Naive B cell (primary cell): Measurements from ENCODE around the gene ADGRV1. TPM values are rescaled to one million over a fixed set of nuclear protein-coding genes. Genes with fewer than 3 reads are reported as not detected.
A peak's percentile ranks its signal among the peaks of the same experiment; 100 is the strongest.

Experiments
- ATAC-seq, 2 donors: fragments of 150-1000 bp; cut with Tn5 transposase; 2 replicates each; pipeline ENCODE4 v1.10.0; 2021; ENCODE audit warnings: low read depth in 2 of 2, mild to moderate bottlenecking in 2 of 2, moderate library complexity in 2 of 2
- DNase-seq: peaks from one replicate; pipeline ENCODE4 v3.0.0; 2022
- H3K27ac Mint-ChIP-seq, 6 donors: one replicate each; pipeline ENCODE4 v1.8.0; 2020 to 2022; ENCODE audit warnings: mild to moderate bottlenecking in 6 of 6, mixed read lengths in 6 of 6, moderate library complexity in 5 of 6, inconsistent platforms in 2 of 6
- H3K27me3 Mint-ChIP-seq, 3 donors: one replicate each; pipeline ENCODE4 v1.8.0; 2021 to 2022; ENCODE audit warnings: mixed read lengths in 3 of 3, mild to moderate bottlenecking in 1 of 3
- H3K36me3 Mint-ChIP-seq, 2 donors: one replicate each; pipeline ENCODE4 v1.8.0; 2020 to 2022; ENCODE audit warnings: mixed read lengths in 2 of 2, inconsistent platforms in 1 of 2, mild to moderate bottlenecking in 1 of 2
- H3K4me1 Mint-ChIP-seq, 3 donors: one replicate each; pipeline ENCODE4 v1.8.0; 2020 to 2022; ENCODE audit warnings: mixed read lengths in 3 of 3, inconsistent platforms in 1 of 3, mild to moderate bottlenecking in 1 of 3, moderate library complexity in 1 of 3
- H3K4me3 Mint-ChIP-seq, 8 donors: one replicate each; pipeline ENCODE4 v1.8.0; 2020 to 2022; ENCODE audit warnings: mild to moderate bottlenecking in 8 of 8, mixed read lengths in 8 of 8, moderate library complexity in 8 of 8, inconsistent platforms in 2 of 8
- H3K9me3 Mint-ChIP-seq, 7 donors: one replicate each; pipeline ENCODE4 v1.8.0; 2020 to 2022; ENCODE audit warnings: mixed read lengths in 7 of 7, mild to moderate bottlenecking in 5 of 7, inconsistent platforms in 2 of 7, moderate library complexity in 1 of 7
- polyA plus RNA-seq, 6 donors: library from polyadenylated mRNA; unstranded; fragments of 300-500 nt; fragmentation: Illumina TruSeq; gene quantifications; one replicate each; pipeline ENCODE4 v1.2.3, GENCODE V29; 2021; ENCODE audit warnings: low read depth in 6 of 6

ADGRV1 gene
- polyA plus RNA-seq, 6 donors from 2014 or later = 0.62 TPM; not detected in 5

GRCh38 chr5:91146230-91146629 is 587.6 kb downstream of the ADGRV1 start:
- DNase-seq (no peak), ATAC-seq (no peak)
- H3K9me3 Mint-ChIP-seq = peaks cover 0 to 12% (median 4%) of the 10 kb centered on the region in 7 donors
- H3K27me3 Mint-ChIP-seq = peaks cover 6 to 11% (median 8%) of the 10 kb centered on the region in 3 donors
- H3K4me1 Mint-ChIP-seq = no peaks in the 10 kb centered on the region
- H3K27ac Mint-ChIP-seq = no peak overlapping the region
- H3K36me3 Mint-ChIP-seq = peaks cover 0 to 8% of the 10 kb centered on the region in 2 donors
- H3K4me3 Mint-ChIP-seq = no peak overlapping the region

GRCh38 chr5:91146905-91147600 is 588.5 kb downstream of the ADGRV1 start:
- peaks cover 0 to 8% of the 10 kb centered on the region in 2 donors for H3K36me3 Mint-ChIP-seq
- H3K4me3 Mint-ChIP-seq = no peak overlapping the region
- no peak overlapping the region for H3K27ac Mint-ChIP-seq
- no peaks in the 10 kb centered on the region for H3K4me1 Mint-ChIP-seq
- peaks cover 0 to 12% (median 4%) of the 10 kb centered on the region in 7 donors for H3K9me3 Mint-ChIP-seq
- DNase-seq (no peak), ATAC-seq (no peak)
- H3K27me3 Mint-ChIP-seq = peaks cover 6 to 11% (median 8%) of the 10 kb centered on the region in 3 donors

GRCh38 chr5:91150234-91150633 is 591.6 kb downstream of the ADGRV1 start:
- Mint-ChIP-seq H3K27me3 (peaks cover 6 to 11% (median 8%) of the 10 kb centered on the region in 3 donors), H3K4me3 (no peak overlapping the region), H3K27ac (peak overlapping the region in 2 of 6 donors; percentile 8 to 55), H3K36me3 (peaks cover 0 to 8% of the 10 kb centered on the region in 2 donors), H3K4me1 (no peaks in the 10 kb centered on the region), H3K9me3 (peaks cover 0 to 12% (median 4%) of the 10 kb centered on the region in 7 donors)
- no peak for DNase-seq
- ATAC-seq = no peak

- peaks cover 0 to 12% (median 4%) of the 10 kb centered on the region in 7 donors for H3K9me3 Mint-ChIP-seq
- ATAC-seq = no peak
- no peak for DNase-seq
- H3K36me3 Mint-ChIP-seq = peaks cover 0 to 8% of the 10 kb centered on the region in 2 donors
- H3K4me1 Mint-ChIP-seq = no peaks in the 10 kb centered on the region
- H3K27me3 Mint-ChIP-seq = peaks cover 6 to 11% (median 8%) of the 10 kb centered on the region in 3 donors
- no peak overlapping the region for H3K4me3 Mint-ChIP-seq
- peak overlapping the region in 1 of 6 donors; percentile 8 for H3K27ac Mint-ChIP-seq
Measured at GRCh38 chr5:91150636-91151035, 592.0 kb downstream of the ADGRV1 start.

GRCh38 chr5:91151947-91152346 is 593.4 kb downstream of the ADGRV1 start:
- H3K27me3 Mint-ChIP-seq = peaks cover 6 to 11% (median 8%) of the 10 kb centered on the region in 3 donors

GRCh38 chr5:91154338-91154737 is 595.7 kb downstream of the ADGRV1 start:
- no peak for ATAC-seq
- Mint-ChIP-seq H3K9me3 (peaks cover 0 to 4% (median 0%) of the 10 kb centered on the region in 7 donors), H3K4me1 (no peaks in the 10 kb centered on the region), H3K36me3 (peaks cover 0 to 8% of the 10 kb centered on the region in 2 donors), H3K27me3 (peaks cover 6 to 11% (median 8%) of the 10 kb centered on the region in 3 donors), H3K4me3 (no peak overlapping the region), H3K27ac (no peak overlapping the region)
- DNase-seq = no peak

More at GRCh38 chr5:91151947-91152346, 593.4 kb downstream of the ADGRV1 start:
- Mint-ChIP-seq H3K4me3 (no peak overlapping the region), H3K4me1 (no peaks in the 10 kb centered on the region), H3K9me3 (peaks cover 0 to 12% (median 4%) of the 10 kb centered on the region in 7 donors), H3K36me3 (peaks cover 0 to 8% of the 10 kb centered on the region in 2 donors), H3K27ac (peak overlapping the region in 1 of 6 donors; percentile 82)
- ATAC-seq = no peak
- DNase-seq = no peak

GRCh38 chr5:91155274-91155673 is 596.7 kb downstream of the ADGRV1 start:
- no peak for ATAC-seq
- Mint-ChIP-seq H3K27me3 (peaks cover 2 to 7% (median 2%) of the 10 kb centered on the region in 3 donors), H3K4me3 (no peak overlapping the region), H3K36me3 (peaks cover 0 to 2% of the 10 kb centered on the region in 2 donors), H3K9me3 (peaks cover 0 to under 1% (median 0%) of the 10 kb centered on the region in 7 donors), H3K4me1 (no peaks in the 10 kb centered on the region), H3K27ac (no peak overlapping the region)
- no peak for DNase-seq

GRCh38 chr5:91156242-91156641 is 597.6 kb downstream of the ADGRV1 start:
- no peak for DNase-seq
- H3K4me1 Mint-ChIP-seq = no peaks in the 10 kb centered on the region
- no peak overlapping the region for H3K4me3 Mint-ChIP-seq
- no peaks in the 10 kb centered on the region for H3K27me3 Mint-ChIP-seq
- H3K9me3 Mint-ChIP-seq = no peaks in the 10 kb centered on the region
- H3K27ac Mint-ChIP-seq = peak overlapping the region in 2 of 6 donors; percentile 40 to 63
- no peak for ATAC-seq
- H3K36me3 Mint-ChIP-seq = no peaks in the 10 kb centered on the region

- ATAC-seq = no peak
- Mint-ChIP-seq H3K9me3 (no peaks in the 10 kb centered on the region), H3K4me3 (no peak overlapping the region), H3K27ac (no peak overlapping the region), H3K27me3 (no peaks in the 10 kb centered on the region), H3K4me1 (peaks cover 10 to 14% (median 13%) of the 10 kb centered on the region in 3 donors), H3K36me3 (no peaks in the 10 kb centered on the region)
- DNase-seq = no peak
Measured at GRCh38 chr5:91158011-91158410, 599.4 kb downstream of the ADGRV1 start.

GRCh38 chr5:91159647-91160046 is 601.0 kb downstream of the ADGRV1 start:
- H3K36me3 Mint-ChIP-seq = no peaks in the 10 kb centered on the region
- no peak for DNase-seq
- H3K4me1 Mint-ChIP-seq = peaks cover 11 to 17% (median 13%) of the 10 kb centered on the region in 3 donors
- no peaks in the 10 kb centered on the region for H3K9me3 Mint-ChIP-seq
- H3K27ac Mint-ChIP-seq = no peak overlapping the region
- no peaks in the 10 kb centered on the region for H3K27me3 Mint-ChIP-seq
- ATAC-seq = no peak
- no peak overlapping the region for H3K4me3 Mint-ChIP-seq

- Mint-ChIP-seq H3K36me3 (no peaks in the 10 kb centered on the region), H3K4me1 (peaks cover 11 to 17% (median 13%) of the 10 kb centered on the region in 3 donors), H3K27me3 (no peaks in the 10 kb centered on the region), H3K4me3 (no peak overlapping the region), H3K27ac (no peak overlapping the region), H3K9me3 (no peaks in the 10 kb centered on the region)
- no peak for ATAC-seq
- DNase-seq = no peak
Measured at GRCh38 chr5:91160714-91161285, 602.2 kb downstream of the ADGRV1 start.

- no peaks in the 10 kb centered on the region for H3K27me3 Mint-ChIP-seq
- no peak for DNase-seq
- peaks cover 0 to 1% (median 0%) of the 10 kb centered on the region in 7 donors for H3K9me3 Mint-ChIP-seq
- H3K36me3 Mint-ChIP-seq = no peaks in the 10 kb centered on the region
- H3K27ac Mint-ChIP-seq = peak overlapping the region; percentile 3 to 88 (median 62)
- peaks cover 11 to 17% (median 13%) of the 10 kb centered on the region in 3 donors for H3K4me1 Mint-ChIP-seq
- H3K4me3 Mint-ChIP-seq = peak overlapping the region in 2 of 8 donors; percentile 1 to 21
- peak; percentile 82 to 86 for ATAC-seq
Measured at GRCh38 chr5:91162534-91163381, 604.2 kb downstream of the ADGRV1 start.

GRCh38 chr5:91164424-91164823 is 605.8 kb downstream of the ADGRV1 start:
- Mint-ChIP-seq H3K9me3 (peaks cover 0 to 1% (median 0%) of the 10 kb centered on the region in 7 donors), H3K36me3 (no peaks in the 10 kb centered on the region), H3K27me3 (no peaks in the 10 kb centered on the region), H3K4me3 (no peak overlapping the region), H3K27ac (peak overlapping the region in 1 of 6 donors; percentile 33), H3K4me1 (peaks cover 11 to 17% (median 13%) of the 10 kb centered on the region in 3 donors)
- DNase-seq (no peak), ATAC-seq (no peak)
